ENCODE measurements around the gene PKP4. TPM values are rescaled to one million over a fixed set of nuclear protein-coding genes. Genes with fewer than 3 reads are reported as not detected.

PKP4 gene
- total and polyA plus RNA-seq, 2 experiments from 2014 or later, result 35.7 to 92.3 TPM

- TF ChIP-seq ZNF462 (CRISPR knock-in tag; IDR thresholded peaks at IDR 0.05), result no peak
- TF ChIP-seq ETS1 (IDR thresholded peaks at IDR 0.05), result no peak
- no peak for TF ChIP-seq ZNF331 (CRISPR knock-in tag; IDR thresholded peaks at IDR 0.05; ENCODE audit: low read depth)
- no peak for TF ChIP-seq CREB1 (CRISPR knock-in tag; IDR thresholded peaks at IDR 0.05; ENCODE audit: low read depth)
- TF ChIP-seq CTCF (conservative IDR thresholded peaks at IDR 0.05; ENCODE audit: low read depth in 2 of 2), result no peak
Measured at GRCh38 chr2:158544998-158545397, 88.2 kb downstream of the PKP4 start (continued).
